Activated CD8-positive, alpha-beta T cell treated with anti-CD3 and anti-CD28 coated beads, Interleukin-2, amount 10 ng/mL, durations not matched to agents 7 days and 5 days (primary cell): ENCODE data around the gene STXBP6. TPM values are rescaled to one million over a fixed set of nuclear protein-coding genes. Genes with fewer than 3 reads are reported as not detected.

Experiments
- ATAC-seq: fragments of 150-1000 bp; cut with Tn5 transposase; one replicate; pipeline ENCODE4 v1.10.0; 2021; ENCODE audit warnings: moderate library complexity
- CTCF ChIA-PET: fragments of 350-600 bp; sonication (Branson Sonifier 250); formaldehyde crosslinking; loops from one replicate; lab custom pipeline; 2021; ENCODE audit warnings: antibody characterized with exemption; lab: Charles Lee
- POLR2A ChIA-PET: fragments of 350-600 bp; sonication (Branson Sonifier 250); formaldehyde crosslinking; loops from one replicate; lab custom pipeline; 2021; ENCODE audit warnings: antibody characterized with exemption; lab: Charles Lee
- DNase-seq: peaks from one replicate; pipeline ENCODE4 v3.0.0-alpha.2; 2020
- H3K27ac Mint-ChIP-seq: one replicate; pipeline ENCODE4 v1.8.0; 2021; ENCODE audit warnings: mild to moderate bottlenecking, mixed read lengths
- H3K27me3 Mint-ChIP-seq: one replicate; pipeline ENCODE4 v1.8.0; 2021; ENCODE audit warnings: low read depth, mixed read lengths
- H3K36me3 Mint-ChIP-seq: one replicate; pipeline ENCODE4 v1.8.0; 2021; ENCODE audit warnings: low read depth, mixed read lengths
- H3K4me1 Mint-ChIP-seq: one replicate; pipeline ENCODE4 v1.8.0; 2021; ENCODE audit warnings: low read depth, mixed read lengths
- H3K4me3 Mint-ChIP-seq: one replicate; pipeline ENCODE4 v1.8.0; 2021; ENCODE audit warnings: mild to moderate bottlenecking, mixed read lengths
- H3K9me3 Mint-ChIP-seq: one replicate; pipeline ENCODE4 v1.8.0; 2022; ENCODE audit warnings: mixed read lengths; ENCODE audit not compliant: insufficient read depth
- total RNA-seq, 2 experiments: library from RNA; stranded (reverse); gene quantifications; one replicate each; pipeline ENCODE4 v1.2.3, GENCODE V29; 2021

The STXBP6 gene
- total RNA-seq = not detected

DNA sequence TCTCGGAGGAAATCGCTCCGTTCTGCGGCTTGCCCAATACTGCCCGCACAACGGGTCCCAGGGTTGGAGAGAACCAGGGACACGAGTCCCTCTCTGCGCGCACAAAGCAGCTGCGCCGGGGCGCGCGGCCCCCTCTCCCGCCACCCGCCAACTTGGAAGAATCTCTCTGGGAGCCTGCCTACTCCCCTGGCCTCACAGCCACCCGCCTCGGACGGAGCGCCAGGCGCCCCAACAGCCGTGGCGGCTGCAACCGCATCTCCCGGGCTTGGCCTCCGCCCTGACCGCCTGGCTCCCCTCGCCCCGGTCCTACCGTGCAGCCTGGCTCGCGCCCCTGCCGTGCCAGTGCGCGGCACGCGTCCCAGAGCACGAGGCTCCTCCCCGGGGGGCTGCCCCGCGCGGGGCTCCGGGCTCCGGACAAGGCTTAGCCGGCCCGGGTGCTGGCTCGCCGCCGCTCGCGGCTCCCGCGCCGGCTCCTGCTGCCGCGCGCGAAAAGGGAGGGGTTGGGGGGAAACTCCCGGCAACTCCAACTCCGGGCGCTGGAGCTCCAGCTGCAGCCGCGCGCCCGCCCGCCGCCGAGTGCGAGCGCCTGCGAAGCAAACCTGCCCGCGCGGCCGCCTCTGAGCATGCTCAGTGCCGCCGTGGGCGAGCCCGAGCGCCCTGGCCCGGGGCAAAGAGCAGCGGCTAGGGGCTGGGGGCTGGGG is at the start of gene STXBP6:
Gene STXBP6 (minus strand): TSS at position 580 of the 701 bp plus-strand sequence. CDS start 75,329 bp downstream, outside the sequence.
- H3K27me3 Mint-ChIP-seq = peaks cover 54% of the 10 kb centered on the region
- DNase-seq (no peak), ATAC-seq (peak; percentile 42)
- CTCF ChIA-PET = no interaction called here
- H3K36me3 Mint-ChIP-seq = no peaks in the 10 kb centered on the region
- peak within 1 kb of the TSS; percentile 28 for H3K4me3 Mint-ChIP-seq
- POLR2A ChIA-PET = interaction anchor here (0.6 kb wide), 1 partner anchor 1065 kb away, joined by 3 read pairs; no protein-coding TSS in a partner anchor
- no peak within 1 kb of the TSS for H3K27ac Mint-ChIP-seq
- H3K9me3 Mint-ChIP-seq = no peaks in the 10 kb centered on the region
- H3K4me1 Mint-ChIP-seq = peaks cover 4% of the 10 kb centered on the region

DNA sequence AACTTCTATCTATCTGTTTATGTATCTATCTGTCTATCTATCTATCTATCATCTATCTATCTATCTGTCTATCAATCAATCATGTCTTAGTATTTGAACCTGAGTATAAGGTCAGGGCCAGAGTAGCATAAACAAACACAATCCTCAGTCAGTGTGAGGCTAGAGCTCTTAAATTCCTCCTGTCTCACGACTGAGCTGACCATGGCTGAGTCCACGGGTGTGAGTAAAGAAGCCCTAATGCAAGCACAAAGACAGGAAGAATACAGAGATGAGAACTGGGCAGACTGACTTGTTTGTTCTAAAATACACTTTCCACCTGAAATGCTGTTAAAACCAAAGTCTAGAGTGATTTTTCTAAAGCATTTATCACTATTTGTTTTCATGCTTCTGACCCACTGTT is 47.2 kb upstream of the STXBP6 start:
- H3K27ac Mint-ChIP-seq = no peak overlapping the region
- H3K27me3 Mint-ChIP-seq = peaks cover 6% of the 10 kb centered on the region
- no peaks in the 10 kb centered on the region for H3K4me1 Mint-ChIP-seq
- no peaks in the 10 kb centered on the region for H3K9me3 Mint-ChIP-seq
- no peak for ATAC-seq
- H3K4me3 Mint-ChIP-seq = no peak overlapping the region
- CTCF ChIA-PET = no interaction called here
- DNase-seq = no peak
- no peaks in the 10 kb centered on the region for H3K36me3 Mint-ChIP-seq
- POLR2A ChIA-PET = no interaction called here

DNA sequence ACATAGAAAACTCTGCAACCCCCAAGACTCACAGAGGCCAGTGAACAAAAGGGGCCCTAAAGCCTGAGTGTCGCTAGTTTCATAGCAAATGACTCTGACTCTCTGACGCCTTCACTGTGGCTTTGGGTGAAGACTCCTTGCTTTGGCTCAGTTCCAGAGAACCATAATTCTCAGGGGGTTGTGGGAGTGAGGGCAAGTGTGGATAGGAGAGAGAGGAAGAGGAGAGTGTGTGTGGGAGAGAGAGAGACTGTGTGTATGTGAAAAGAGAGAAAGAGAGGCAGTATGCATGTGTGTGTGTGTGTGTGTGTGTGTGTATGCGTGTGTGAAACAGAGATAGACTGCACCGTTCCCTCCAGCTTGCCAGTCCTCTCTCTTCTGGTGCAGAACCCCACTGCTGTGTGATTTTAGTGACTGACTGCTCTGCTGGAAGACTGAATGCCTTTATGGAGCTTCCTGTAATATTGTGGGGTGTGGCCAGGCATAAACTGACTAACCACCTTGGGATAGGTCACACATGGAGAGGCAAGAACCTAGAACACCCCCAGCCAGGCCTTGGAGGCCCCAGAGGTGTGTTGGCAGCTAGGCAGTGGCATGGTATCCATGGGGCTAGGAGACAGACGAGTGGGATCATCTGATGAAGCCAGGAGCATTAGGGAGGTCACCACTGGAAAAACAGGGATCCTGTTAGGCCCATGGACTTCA is 45.9 kb upstream of the STXBP6 start:
- ChIA-PET CTCF (no interaction called here), POLR2A (no interaction called here)
- Mint-ChIP-seq H3K36me3 (no peaks in the 10 kb centered on the region), H3K4me3 (no peak overlapping the region), H3K27ac (no peak overlapping the region), H3K4me1 (no peaks in the 10 kb centered on the region), H3K27me3 (peaks cover 6% of the 10 kb centered on the region), H3K9me3 (no peaks in the 10 kb centered on the region)
- ATAC-seq (no peak), DNase-seq (no peak)

DNA sequence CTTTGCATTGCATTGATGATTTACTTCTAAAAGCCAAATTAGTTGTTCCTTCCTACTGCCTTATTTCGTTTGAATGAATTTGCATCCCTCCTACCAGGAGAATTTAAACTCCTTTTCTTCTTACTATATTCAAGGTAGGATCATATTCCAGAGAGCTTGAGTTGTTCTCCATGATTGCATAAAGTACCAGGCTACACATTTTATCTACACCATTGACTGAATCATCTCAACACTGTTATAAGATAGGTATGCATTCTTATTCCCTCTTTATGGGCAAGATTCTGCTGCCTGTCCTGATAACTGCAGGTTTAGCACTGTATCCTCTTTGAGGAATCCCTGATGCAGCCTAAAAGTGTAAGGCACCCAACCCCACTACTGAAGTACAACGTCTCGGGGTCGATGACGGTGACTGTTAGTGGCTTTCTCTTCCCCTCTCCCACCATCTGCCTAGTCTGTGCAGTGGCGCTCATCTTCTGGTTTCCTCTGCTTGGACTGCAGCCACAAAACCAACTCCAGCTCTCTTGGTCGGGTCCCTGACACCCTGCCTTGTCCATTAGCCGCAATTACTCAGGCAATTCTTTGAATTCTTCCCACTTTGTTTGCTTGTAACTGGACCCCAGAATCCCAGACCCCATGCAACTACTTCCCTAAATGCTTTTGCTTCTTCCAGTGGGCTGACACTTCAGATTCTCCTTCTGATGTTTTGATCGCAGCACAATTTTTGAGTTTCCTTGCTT is 44.4 kb upstream of the STXBP6 start:
- no peaks in the 10 kb centered on the region for H3K9me3 Mint-ChIP-seq
- no peak overlapping the region for H3K4me3 Mint-ChIP-seq
- H3K27ac Mint-ChIP-seq = no peak overlapping the region
- H3K4me1 Mint-ChIP-seq = no peaks in the 10 kb centered on the region
- H3K36me3 Mint-ChIP-seq = no peaks in the 10 kb centered on the region
- H3K27me3 Mint-ChIP-seq = peaks cover 6% of the 10 kb centered on the region
- DNase-seq (no peak), ATAC-seq (no peak)
- POLR2A ChIA-PET = no interaction called here
- CTCF ChIA-PET = no interaction called here

GRCh38 chr14:25092258-25092740 is 42.4 kb upstream of the STXBP6 start:
- no peak overlapping the region for H3K4me3 Mint-ChIP-seq
- H3K27ac Mint-ChIP-seq = no peak overlapping the region
- no peaks in the 10 kb centered on the region for H3K36me3 Mint-ChIP-seq
- no peaks in the 10 kb centered on the region for H3K4me1 Mint-ChIP-seq
- ChIA-PET CTCF (no interaction called here), POLR2A (no interaction called here)
- DNase-seq (no peak), ATAC-seq (no peak)
- H3K27me3 Mint-ChIP-seq = peaks cover 7% of the 10 kb centered on the region
- no peaks in the 10 kb centered on the region for H3K9me3 Mint-ChIP-seq

DNA sequence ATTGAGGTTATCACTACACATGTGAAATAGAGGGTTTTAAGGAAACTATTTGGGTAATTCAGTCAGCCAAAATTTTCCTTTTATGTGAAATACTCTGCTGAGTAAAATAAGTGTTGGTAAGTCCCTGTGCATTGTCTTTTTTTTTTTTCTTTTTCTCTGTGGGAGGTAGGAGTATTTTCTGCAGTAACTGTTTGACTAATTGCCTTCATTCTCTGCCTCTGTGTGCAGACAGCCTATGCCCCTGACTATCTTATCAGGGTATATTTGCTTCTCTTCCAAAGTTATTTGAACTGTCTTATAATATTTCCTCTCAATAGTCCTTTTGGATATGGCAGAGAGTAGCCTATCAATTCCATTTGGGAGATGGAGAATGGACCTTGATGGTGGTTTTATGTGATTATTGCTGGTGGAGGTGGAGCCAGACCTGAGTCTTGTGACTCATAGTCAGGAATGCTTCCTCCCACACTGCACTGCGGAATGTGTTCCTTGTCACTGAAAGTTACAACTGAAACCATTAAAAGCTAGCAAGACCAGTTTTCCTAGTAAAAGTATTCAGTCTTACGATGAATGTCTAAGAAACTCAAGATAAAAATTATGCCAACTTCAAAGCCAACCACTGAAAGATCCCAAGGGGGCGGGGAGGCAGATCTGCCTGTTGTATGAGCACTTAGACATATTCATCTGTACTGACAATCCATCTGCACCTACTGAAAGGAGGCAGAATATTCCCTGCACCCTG is 40.9 kb upstream of the STXBP6 start:
- POLR2A ChIA-PET = no interaction called here
- DNase-seq = no peak
- CTCF ChIA-PET = no interaction called here
- Mint-ChIP-seq H3K4me3 (no peak overlapping the region), H3K36me3 (no peaks in the 10 kb centered on the region), H3K9me3 (no peaks in the 10 kb centered on the region), H3K27me3 (peaks cover 10% of the 10 kb centered on the region), H3K27ac (no peak overlapping the region), H3K4me1 (no peaks in the 10 kb centered on the region)
- no peak for ATAC-seq

DNA sequence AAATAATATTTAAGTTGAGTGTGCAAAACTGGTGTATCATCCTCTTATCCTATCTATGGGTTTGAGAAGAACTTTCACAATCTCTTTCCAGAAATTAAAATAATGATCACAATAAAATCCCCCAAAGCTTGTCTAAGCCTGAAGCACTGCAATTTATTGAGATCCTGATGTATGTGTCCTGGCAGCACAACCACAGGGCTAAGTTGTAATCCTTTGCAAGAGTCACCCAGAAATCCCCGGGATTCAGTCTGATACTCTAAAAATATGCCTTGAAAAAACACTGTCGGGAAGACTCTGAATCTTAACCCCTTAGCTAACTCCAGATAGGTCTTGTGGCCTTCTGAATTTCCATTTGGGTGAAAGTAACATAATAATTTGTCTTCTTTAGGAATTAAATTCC is 40.3 kb upstream of the STXBP6 start:
- Mint-ChIP-seq H3K27ac (no peak overlapping the region), H3K36me3 (no peaks in the 10 kb centered on the region), H3K9me3 (no peaks in the 10 kb centered on the region), H3K4me3 (no peak overlapping the region), H3K4me1 (no peaks in the 10 kb centered on the region), H3K27me3 (peaks cover 10% of the 10 kb centered on the region)
- DNase-seq = no peak
- no peak for ATAC-seq
- ChIA-PET POLR2A (no interaction called here), CTCF (interaction anchor here (0.7 to 1.0 kb wide), 2 partner anchors 43 to 380 kb away, joined by 3 read pairs; no protein-coding TSS in a partner anchor)

- no peak for ATAC-seq
- Mint-ChIP-seq H3K27me3 (peaks cover 10% of the 10 kb centered on the region), H3K4me3 (no peak overlapping the region), H3K9me3 (no peaks in the 10 kb centered on the region), H3K36me3 (no peaks in the 10 kb centered on the region), H3K4me1 (no peaks in the 10 kb centered on the region), H3K27ac (no peak overlapping the region)
- POLR2A ChIA-PET = no interaction called here
- CTCF ChIA-PET = interaction anchor here (0.7 to 1.0 kb wide), 2 partner anchors 44 to 379 kb away, joined by 3 read pairs; no protein-coding TSS in a partner anchor
- no peak for DNase-seq
Measured at GRCh38 chr14:25089496-25089895, 39.5 kb upstream of the STXBP6 start.

GRCh38 chr14:25086821-25087396 is 37.0 kb upstream of the STXBP6 start:
- ATAC-seq (no peak), DNase-seq (no peak)
- ChIA-PET CTCF (no interaction called here), POLR2A (no interaction called here)
- peaks cover 7% of the 10 kb centered on the region for H3K27me3 Mint-ChIP-seq
- no peak overlapping the region for H3K27ac Mint-ChIP-seq
- no peaks in the 10 kb centered on the region for H3K9me3 Mint-ChIP-seq
- no peaks in the 10 kb centered on the region for H3K4me1 Mint-ChIP-seq
- no peaks in the 10 kb centered on the region for H3K36me3 Mint-ChIP-seq
- H3K4me3 Mint-ChIP-seq = no peak overlapping the region

- no peak for ATAC-seq
- Mint-ChIP-seq H3K36me3 (no peaks in the 10 kb centered on the region), H3K27me3 (peaks cover 7% of the 10 kb centered on the region), H3K9me3 (no peaks in the 10 kb centered on the region), H3K27ac (no peak overlapping the region), H3K4me1 (no peaks in the 10 kb centered on the region), H3K4me3 (no peak overlapping the region)
- ChIA-PET CTCF (no interaction called here), POLR2A (interaction anchor here (0.6 kb wide), 1 partner anchor 17 kb away, joined by 6 read pairs; no protein-coding TSS in a partner anchor)
- DNase-seq = no peak
Measured at GRCh38 chr14:25086081-25086480, 36.1 kb upstream of the STXBP6 start.

- H3K4me1 Mint-ChIP-seq = no peaks in the 10 kb centered on the region
- ChIA-PET POLR2A (no interaction called here), CTCF (no interaction called here)
- ATAC-seq (no peak), DNase-seq (no peak)
- H3K9me3 Mint-ChIP-seq = no peaks in the 10 kb centered on the region
- H3K27me3 Mint-ChIP-seq = peaks cover 3% of the 10 kb centered on the region
- no peak overlapping the region for H3K4me3 Mint-ChIP-seq
- no peak overlapping the region for H3K27ac Mint-ChIP-seq
- no peaks in the 10 kb centered on the region for H3K36me3 Mint-ChIP-seq
Measured at GRCh38 chr14:25080682-25081081, 30.7 kb upstream of the STXBP6 start.
